ES-I3 (cell line): ENCODE results near the gene EIF4ENIF1.
"Not testable (repeated sequence)": the region's sequence is repeated elsewhere in the genome, so short reads cannot be mapped to it uniquely, and the experiment has no call there.

ENCODE experiments used
- H3K36me3 ChIP-seq: 2 replicates; pipeline ENCODE4 v1.6.1; 2013; ENCODE audit warnings: mild to moderate bottlenecking, low read length, control low read depth, moderate library complexity; ENCODE audit not compliant: insufficient read depth
- H3K4me1 ChIP-seq: 2 replicates; pipeline ENCODE4 v1.6.1; 2013; ENCODE audit warnings: mild to moderate bottlenecking, control low read depth, low read length; ENCODE audit not compliant: insufficient read depth
- H3K9ac ChIP-seq: 2 replicates; pipeline ENCODE4 v1.6.1; 2013; ENCODE audit warnings: low read depth, mild to moderate bottlenecking, low read length, moderate library complexity
- H3K9me3 ChIP-seq: 2 replicates; pipeline ENCODE4 v1.6.1; 2013; ENCODE audit warnings: mild to moderate bottlenecking, low read length, moderate library complexity; ENCODE audit not compliant: control insufficient read depth, insufficient read depth

EIF4ENIF1 gene

GRCh38 chr22:31486369-31486768, 3.3 kb downstream of the EIF4ENIF1 start:
- H3K4me1 ChIP-seq, H3K9me3 ChIP-seq, H3K9ac ChIP-seq: not testable (repeated sequence)
- peaks cover 17% of the 10 kb centered on the region for H3K36me3 ChIP-seq

GRCh38 chr22:31482470-31482869, 7.2 kb downstream of the EIF4ENIF1 start:
- H3K36me3 ChIP-seq, result peaks cover 19% of the 10 kb centered on the region

GRCh38 chr22:31481129-31481528, 8.5 kb downstream of the EIF4ENIF1 start:
- H3K4me1 ChIP-seq, result no peaks in the 10 kb centered on the region
- H3K9me3 ChIP-seq, result no peaks in the 10 kb centered on the region
- no peak overlapping the region for H3K9ac ChIP-seq
- peaks cover 15% of the 10 kb centered on the region for H3K36me3 ChIP-seq

More at GRCh38 chr22:31482470-31482869, 7.2 kb downstream of the EIF4ENIF1 start:
- H3K9me3 ChIP-seq, H3K4me1 ChIP-seq, H3K9ac ChIP-seq: not testable (repeated sequence)

- Histone ChIP-seq H3K9me3 (no peaks in the 10 kb centered on the region), H3K4me1 (no peaks in the 10 kb centered on the region), H3K9ac (no peak overlapping the region), H3K36me3 (peaks cover 6% of the 10 kb centered on the region)
Measured at GRCh38 chr22:31477329-31477728, 12.3 kb downstream of the EIF4ENIF1 start.

DNA sequence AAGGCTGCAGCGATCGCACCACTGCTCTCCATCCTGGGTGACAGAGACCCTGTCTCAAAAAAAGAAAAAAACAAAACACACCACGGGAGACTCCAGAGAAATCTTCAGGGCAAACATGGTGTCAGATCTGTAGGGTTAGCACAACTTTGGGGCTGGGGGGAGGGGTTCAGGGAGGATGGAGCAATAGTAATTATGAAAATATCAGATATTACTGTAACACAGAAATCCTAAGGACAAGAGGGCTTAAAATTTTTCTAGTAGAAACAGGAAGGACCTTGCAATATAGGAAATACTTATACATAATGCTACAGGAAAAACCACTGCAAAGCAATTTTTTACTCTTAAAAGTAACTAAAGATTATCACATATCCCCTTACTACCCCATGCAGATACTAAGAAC, 13.8 kb downstream of the EIF4ENIF1 start:
- H3K9ac ChIP-seq, result no peak overlapping the region
- no peaks in the 10 kb centered on the region for H3K4me1 ChIP-seq
- H3K9me3 ChIP-seq, result no peaks in the 10 kb centered on the region
- H3K36me3 ChIP-seq, result 0 out of 2 replicates have a peak, but pooled peaks cover 3% of the 10 kb centered on the region

- Histone ChIP-seq H3K4me1 (no peaks in the 10 kb centered on the region), H3K9ac (no peak overlapping the region), H3K36me3 (0 out of 2 replicates have a peak, but pooled peaks cover 5% of the 10 kb centered on the region), H3K9me3 (no peaks in the 10 kb centered on the region)
Measured at GRCh38 chr22:31474743-31475142, 14.9 kb downstream of the EIF4ENIF1 start.

DNA sequence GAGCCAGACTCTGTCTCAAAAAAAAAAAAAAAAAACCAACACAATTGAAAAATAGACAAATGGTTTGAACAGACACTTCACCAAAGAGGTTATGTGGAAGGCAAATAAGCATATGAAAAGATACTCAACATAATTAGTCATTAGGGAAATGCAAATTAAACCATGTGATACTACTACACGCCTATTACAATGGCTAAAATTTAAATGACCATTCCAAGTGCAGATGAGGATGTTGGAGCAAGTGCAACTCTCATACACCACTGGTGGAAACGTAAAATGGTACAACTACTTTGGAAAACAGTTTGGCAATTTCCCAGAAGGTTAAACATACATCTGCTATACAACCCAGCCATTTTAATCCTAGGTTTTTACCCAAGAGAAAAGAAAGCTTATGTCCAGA, 24.3 kb downstream of the EIF4ENIF1 start:
- peaks cover 16% of the 10 kb centered on the region for H3K36me3 ChIP-seq
- no peaks in the 10 kb centered on the region for H3K9me3 ChIP-seq
- no peaks in the 10 kb centered on the region for H3K4me1 ChIP-seq
- no peak overlapping the region for H3K9ac ChIP-seq

GRCh38 chr22:31461699-31462098, 27.9 kb downstream of the EIF4ENIF1 start:
- Histone ChIP-seq H3K4me1 (no peaks in the 10 kb centered on the region), H3K9ac (no peak overlapping the region), H3K36me3 (peaks cover 16% of the 10 kb centered on the region), H3K9me3 (no peaks in the 10 kb centered on the region)

DNA sequence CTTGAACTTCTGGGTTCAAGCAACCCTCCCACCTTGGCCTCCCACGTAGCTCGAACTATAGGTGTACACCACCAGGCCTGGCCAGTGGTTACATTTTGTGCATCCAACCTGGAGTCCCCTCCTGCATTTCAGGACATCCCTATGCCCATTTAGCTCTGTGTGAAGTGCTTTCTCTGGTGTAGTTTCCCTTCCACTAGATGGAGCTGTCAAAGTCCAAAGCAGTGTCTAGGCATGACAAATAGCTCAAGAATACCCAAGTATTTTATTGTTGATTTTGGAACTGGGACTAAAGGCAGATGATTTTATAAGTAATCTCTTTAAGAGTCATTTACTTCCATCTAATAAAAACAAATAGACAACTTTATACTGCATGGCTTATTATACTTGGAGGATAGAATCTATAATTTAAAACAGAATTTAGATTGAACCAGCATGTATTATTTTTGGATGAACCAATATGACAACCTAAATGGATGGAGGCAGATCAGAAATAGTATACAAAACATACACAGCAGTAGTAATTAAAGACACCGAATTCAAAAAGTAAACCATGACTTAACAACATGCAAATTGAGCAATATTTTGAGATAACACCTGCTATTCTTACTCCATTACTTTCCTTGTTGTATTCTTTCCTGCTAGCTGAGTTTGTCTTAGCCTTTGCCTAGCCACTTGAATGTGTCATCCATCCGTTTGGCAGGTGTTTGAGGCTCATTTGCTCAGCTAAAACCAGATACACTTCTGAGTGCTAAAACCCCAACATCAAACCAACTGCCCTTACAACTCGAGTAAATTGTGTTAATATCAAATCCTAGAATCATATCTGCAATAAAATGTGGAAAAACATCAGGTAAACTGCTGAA, 37.7 kb downstream of the EIF4ENIF1 start:
- no peaks in the 10 kb centered on the region for H3K9me3 ChIP-seq
- no peaks in the 10 kb centered on the region for H3K4me1 ChIP-seq
- no peak overlapping the region for H3K9ac ChIP-seq
- peaks cover 9% of the 10 kb centered on the region for H3K36me3 ChIP-seq

GRCh38 chr22:31449506-31449905, 40.1 kb downstream of the EIF4ENIF1 start:
- H3K9me3 ChIP-seq, result no peaks in the 10 kb centered on the region
- H3K9ac ChIP-seq, result no peak overlapping the region
- H3K36me3 ChIP-seq, result peaks cover 11% of the 10 kb centered on the region; the same call in 1 of the 2 replicates
- no peaks in the 10 kb centered on the region for H3K4me1 ChIP-seq

GRCh38 chr22:31448382-31448781, 41.3 kb downstream of the EIF4ENIF1 start:
- peaks cover 12% of the 10 kb centered on the region; the same call in 1 of the 2 replicates for H3K36me3 ChIP-seq
- no peaks in the 10 kb centered on the region for H3K4me1 ChIP-seq
- H3K9me3 ChIP-seq, result no peaks in the 10 kb centered on the region
- H3K9ac ChIP-seq, result no peak overlapping the region

DNA sequence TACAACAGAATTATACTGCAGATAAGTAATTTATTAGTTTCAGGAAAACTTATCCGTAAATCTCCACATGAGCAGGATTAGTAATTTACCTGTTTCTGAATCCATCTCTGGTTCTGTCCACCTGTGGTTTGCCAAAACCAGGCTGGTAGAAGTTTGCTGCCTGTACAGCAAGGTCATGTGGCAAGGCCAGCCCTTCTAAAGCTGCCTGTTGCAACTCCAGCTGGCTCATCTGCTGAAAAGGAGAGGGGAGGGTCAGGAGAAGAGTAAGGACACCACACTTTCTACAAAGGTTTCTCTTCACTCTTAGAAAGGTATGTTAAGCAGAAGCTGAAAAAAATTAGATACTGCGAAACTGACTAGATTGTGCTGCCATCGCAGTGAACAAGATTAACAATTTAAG, 42.3 kb downstream of the EIF4ENIF1 start:
- no peaks in the 10 kb centered on the region for H3K4me1 ChIP-seq
- H3K9me3 ChIP-seq, result no peaks in the 10 kb centered on the region
- H3K36me3 ChIP-seq, result peaks cover 15% of the 10 kb centered on the region; the same call in 1 of the 2 replicates
- no peak overlapping the region for H3K9ac ChIP-seq

GRCh38 chr22:31446767-31447166, 42.9 kb downstream of the EIF4ENIF1 start:
- Histone ChIP-seq H3K36me3 (peaks cover 15% of the 10 kb centered on the region; the same call in 1 of the 2 replicates), H3K4me1 (no peaks in the 10 kb centered on the region), H3K9me3 (no peaks in the 10 kb centered on the region), H3K9ac (no peak overlapping the region)

GRCh38 chr22:31446208-31446607, 43.4 kb downstream of the EIF4ENIF1 start:
- Histone ChIP-seq H3K9me3 (no peaks in the 10 kb centered on the region), H3K36me3 (peaks cover 15% of the 10 kb centered on the region; the same call in 1 of the 2 replicates), H3K9ac (no peak overlapping the region), H3K4me1 (no peaks in the 10 kb centered on the region)

GRCh38 chr22:31445642-31446041, 44.0 kb downstream of the EIF4ENIF1 start:
- H3K9me3 ChIP-seq, result no peaks in the 10 kb centered on the region
- H3K4me1 ChIP-seq, result no peaks in the 10 kb centered on the region
- H3K36me3 ChIP-seq, result peaks cover 15% of the 10 kb centered on the region; the same call in 1 of the 2 replicates
- no peak overlapping the region for H3K9ac ChIP-seq
